Measurements from ENCODE around the gene HSF2.

DNA sequence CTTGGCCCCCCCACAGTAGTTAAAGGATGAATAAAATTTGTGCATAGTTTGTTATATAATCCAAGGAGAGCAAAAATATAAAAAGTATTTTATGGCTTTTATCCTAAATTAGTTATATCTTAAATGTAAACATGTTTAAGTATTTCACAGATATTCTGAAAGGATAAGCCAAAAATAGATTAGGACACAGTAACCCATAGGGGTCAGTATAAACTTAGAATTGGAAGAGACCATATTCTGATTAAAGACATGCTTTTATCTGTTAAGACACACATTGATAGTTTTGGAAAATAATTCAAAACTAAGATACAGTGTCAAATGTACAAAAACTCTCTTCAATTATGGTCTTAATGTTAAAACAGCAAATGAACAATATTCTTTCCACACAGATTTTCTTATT, 76.7 kb downstream of the HSF2 start:
- TF ChIP-seq, protein P1, sequence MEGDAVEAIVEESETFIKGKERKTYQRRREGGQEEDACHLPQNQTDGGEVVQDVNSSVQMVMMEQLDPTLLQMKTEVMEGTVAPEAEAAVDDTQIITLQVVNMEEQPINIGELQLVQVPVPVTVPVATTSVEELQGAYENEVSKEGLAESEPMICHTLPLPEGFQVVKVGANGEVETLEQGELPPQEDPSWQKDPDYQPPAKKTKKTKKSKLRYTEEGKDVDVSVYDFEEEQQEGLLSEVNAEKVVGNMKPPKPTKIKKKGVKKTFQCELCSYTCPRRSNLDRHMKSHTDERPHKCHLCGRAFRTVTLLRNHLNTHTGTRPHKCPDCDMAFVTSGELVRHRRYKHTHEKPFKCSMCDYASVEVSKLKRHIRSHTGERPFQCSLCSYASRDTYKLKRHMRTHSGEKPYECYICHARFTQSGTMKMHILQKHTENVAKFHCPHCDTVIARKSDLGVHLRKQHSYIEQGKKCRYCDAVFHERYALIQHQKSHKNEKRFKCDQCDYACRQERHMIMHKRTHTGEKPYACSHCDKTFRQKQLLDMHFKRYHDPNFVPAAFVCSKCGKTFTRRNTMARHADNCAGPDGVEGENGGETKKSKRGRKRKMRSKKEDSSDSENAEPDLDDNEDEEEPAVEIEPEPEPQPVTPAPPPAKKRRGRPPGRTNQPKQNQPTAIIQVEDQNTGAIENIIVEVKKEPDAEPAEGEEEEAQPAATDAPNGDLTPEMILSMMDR (IDR thresholded peaks at IDR 0.05), result peak; percentile 37 to 52 (median 50)
- no peak for TF ChIP-seq POLR2A (IDR thresholded peaks at IDR 0.05)
